HG02870 (cell line): ENCODE measurements around the gene AP2A2.

Source experiments
- ATAC-seq: cut with Tn5 transposase; IDR thresholded peaks from one replicate; pipeline ENCODE4 v1.9.1; 2021; ENCODE audit warnings: mild to moderate bottlenecking, moderate library complexity; ENCODE audit not compliant: unreplicated experiment

Gene AP2A2

GRCh38 chr11:1038921-1039320 is 113.3 kb downstream of the AP2A2 start:
- ATAC-seq: no peak

- no peak for ATAC-seq
These were observed 114.1 kb downstream of the AP2A2 start for GRCh38 chr11:1039481-1040427.

GRCh38 chr11:1040428-1041148 is 114.9 kb downstream of the AP2A2 start:
- ATAC-seq: no peak

- ATAC-seq: no peak
These were observed 115.4 kb downstream of the AP2A2 start for GRCh38 chr11:1041149-1041467.

- ATAC-seq: no peak
These were observed 115.8 kb downstream of the AP2A2 start for GRCh38 chr11:1041471-1041870.

- ATAC-seq: no peak
These were observed 116.4 kb downstream of the AP2A2 start for GRCh38 chr11:1041936-1042608.

GRCh38 chr11:1042626-1043562 is 117.2 kb downstream of the AP2A2 start:
- no peak for ATAC-seq

GRCh38 chr11:1043563-1044096 is 118.0 kb downstream of the AP2A2 start:
- ATAC-seq: no peak

GRCh38 chr11:1044160-1044559 is 118.5 kb downstream of the AP2A2 start:
- no peak for ATAC-seq

- ATAC-seq: no peak
These were observed 122.0 kb downstream of the AP2A2 start for GRCh38 chr11:1047595-1048156.

GRCh38 chr11:1048375-1049070 is 122.9 kb downstream of the AP2A2 start:
- no peak for ATAC-seq

GRCh38 chr11:1049071-1049405 is 123.4 kb downstream of the AP2A2 start:
- ATAC-seq: no peak

GRCh38 chr11:1049431-1049891 is 123.8 kb downstream of the AP2A2 start:
- ATAC-seq: no peak

GRCh38 chr11:1049911-1050580 is 124.4 kb downstream of the AP2A2 start:
- ATAC-seq: no peak

GRCh38 chr11:1050581-1051355 is 125.1 kb downstream of the AP2A2 start:
- ATAC-seq: peak; percentile 68

- ATAC-seq: no peak
These were observed 125.9 kb downstream of the AP2A2 start for GRCh38 chr11:1051356-1052132.
